GM21360 (cell line): ENCODE measurements around the gene MICA.
"Not testable (repeated sequence)": the region's sequence is repeated elsewhere in the genome, so short reads cannot be mapped to it uniquely, and the experiment has no call there.

Experiments used
- ATAC-seq: cut with Tn5 transposase; IDR thresholded peaks from one replicate; pipeline ENCODE4 v1.9.1; 2021; ENCODE audit warnings: mild to moderate bottlenecking, moderate library complexity; ENCODE audit not compliant: unreplicated experiment

Gene MICA

DNA sequence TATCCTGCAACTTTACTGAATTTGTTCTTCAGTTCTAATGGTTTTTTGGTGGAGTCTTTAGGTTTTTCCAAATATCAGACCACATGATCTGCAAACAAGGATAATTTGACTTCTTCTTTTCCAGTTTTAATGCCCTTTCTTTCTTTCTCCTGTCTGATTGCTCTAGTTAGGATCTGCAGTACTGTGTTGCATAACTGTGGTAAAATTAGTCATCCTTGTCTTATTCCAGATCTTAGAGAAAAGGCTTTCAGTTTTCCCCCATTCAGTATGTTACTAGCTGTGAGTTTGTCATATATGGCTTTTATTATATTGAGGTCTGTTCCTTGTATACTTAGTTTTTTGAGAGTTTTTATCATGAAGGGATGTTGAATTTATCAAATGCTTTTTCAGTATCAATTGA, 4.3 kb downstream of the MICA start:
- ATAC-seq, result no peak

DNA sequence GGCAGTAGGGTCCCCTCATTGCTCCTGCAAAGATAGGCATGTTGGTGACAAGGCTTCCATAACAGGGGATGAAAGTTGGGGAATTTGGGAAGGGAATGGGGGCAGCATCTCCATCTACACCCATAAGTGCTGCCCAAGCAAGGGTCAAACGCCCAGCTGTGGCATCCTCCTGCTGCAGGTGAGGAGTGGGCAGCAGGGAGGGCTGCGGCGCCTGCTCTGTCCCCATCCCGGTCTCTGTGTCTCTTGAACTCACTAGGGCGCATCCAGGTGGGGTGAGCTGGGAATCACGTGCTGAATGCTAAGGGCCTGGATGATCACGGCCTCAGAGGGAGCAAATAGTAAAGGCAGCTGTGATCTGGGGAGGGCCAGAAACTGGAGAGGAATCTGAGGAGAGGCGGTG, 9.1 kb downstream of the MICA start:
- ATAC-seq, result no peak

DNA sequence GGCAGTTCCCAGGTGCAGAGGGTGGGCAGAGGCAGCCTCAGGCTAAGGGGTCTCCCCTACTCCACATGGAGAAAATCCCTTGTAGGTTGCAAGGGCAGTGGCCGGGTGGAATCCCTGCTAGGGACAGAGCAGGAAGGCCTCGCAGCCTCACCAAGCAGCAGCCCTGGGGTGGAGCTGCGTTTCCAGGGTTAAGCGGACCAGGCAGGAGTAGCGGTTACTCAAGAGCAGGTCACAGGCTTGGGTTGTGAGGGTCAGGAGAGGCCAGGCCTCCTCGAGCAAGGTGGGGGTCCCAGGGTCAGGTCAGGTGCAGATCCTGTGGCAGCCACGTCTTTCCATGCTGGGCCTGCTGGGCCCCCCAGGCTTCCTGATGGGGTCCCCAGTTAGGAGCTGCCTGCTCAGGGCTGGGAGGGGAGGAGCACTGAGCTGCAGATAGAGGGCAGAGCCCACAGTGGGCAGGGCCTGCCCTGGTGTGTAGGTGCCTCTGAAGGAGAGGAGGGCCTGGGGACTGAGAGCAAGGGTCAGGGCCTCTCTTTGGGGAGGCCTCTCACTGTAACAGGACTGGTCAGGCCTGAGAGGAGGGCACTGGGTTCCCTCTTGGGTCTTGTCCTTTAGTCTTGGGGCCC, 10.9 kb downstream of the MICA start:
- ATAC-seq, result not testable (repeated sequence)

DNA sequence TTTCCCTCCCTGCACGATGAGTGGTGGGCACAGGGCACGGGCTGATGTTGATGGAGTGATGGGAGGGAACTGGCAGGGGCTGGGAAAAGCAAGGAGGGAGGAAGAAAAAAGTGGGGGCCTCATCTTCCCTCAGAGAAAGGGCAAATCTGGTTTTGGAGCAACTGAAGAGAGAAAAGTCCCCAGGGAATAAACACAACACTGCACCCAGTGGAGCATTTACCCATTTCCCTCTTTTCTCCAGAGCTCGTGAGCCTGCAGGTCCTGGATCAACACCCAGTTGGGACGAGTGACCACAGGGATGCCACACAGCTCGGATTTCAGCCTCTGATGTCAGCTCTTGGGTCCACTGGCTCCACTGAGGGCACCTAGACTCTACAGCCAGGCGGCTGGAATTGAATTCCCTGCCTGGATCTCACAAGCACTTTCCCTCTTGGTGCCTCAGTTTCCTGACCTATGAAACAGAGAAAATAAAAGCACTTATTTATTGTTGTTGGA, 11.4 kb downstream of the MICA start:
- no peak for ATAC-seq

DNA sequence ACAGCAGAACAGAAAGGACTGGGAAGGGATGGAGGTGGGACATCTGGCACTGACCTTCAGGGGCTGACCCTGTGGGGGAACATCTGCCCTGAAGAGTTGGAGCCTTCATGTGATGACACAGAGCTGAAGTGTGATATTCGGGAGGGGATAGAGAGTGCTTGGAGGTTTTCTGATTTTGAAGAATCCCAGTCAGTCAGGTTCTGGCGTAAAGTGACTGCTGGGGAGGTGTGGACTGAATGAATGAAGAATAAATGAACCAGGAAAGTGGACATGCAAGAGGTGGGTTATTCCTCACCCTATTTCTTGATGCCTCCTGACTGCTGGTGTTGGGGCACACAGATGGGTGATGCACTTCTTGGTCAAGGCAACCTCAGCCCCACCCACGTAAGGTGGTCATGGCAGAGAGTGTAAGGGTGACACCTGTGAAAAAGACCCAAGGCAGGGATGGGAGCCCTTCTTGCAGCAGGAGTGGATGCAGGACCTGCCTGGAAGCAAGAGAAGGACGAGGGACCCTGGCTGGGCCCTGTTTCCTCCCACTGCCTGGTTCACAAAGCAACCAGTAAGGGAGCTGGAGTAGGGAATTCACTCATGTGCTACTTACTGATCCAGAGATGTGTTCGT, 13.1 kb downstream of the MICA start:
- ATAC-seq, result no peak

DNA sequence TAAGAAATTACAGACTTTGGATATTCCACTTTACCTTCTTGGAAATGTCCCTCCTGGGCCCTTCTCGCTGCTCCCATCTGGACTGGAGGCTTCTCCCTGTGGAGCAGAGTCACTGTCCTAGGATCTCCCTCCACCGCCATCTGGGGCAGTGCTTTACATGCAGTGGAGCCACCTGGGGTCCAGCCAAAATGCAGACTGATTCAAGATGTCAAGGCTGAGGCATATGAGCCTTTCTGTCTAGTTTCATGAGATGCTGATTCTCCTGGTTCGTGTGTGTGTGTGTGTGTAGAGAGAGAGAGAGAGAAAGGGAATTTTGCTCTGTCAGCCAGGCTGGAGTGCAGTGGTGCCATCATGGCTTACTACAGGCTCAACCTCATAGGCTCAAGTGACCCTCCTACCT, 14.9 kb downstream of the MICA start:
- ATAC-seq, result no peak

DNA sequence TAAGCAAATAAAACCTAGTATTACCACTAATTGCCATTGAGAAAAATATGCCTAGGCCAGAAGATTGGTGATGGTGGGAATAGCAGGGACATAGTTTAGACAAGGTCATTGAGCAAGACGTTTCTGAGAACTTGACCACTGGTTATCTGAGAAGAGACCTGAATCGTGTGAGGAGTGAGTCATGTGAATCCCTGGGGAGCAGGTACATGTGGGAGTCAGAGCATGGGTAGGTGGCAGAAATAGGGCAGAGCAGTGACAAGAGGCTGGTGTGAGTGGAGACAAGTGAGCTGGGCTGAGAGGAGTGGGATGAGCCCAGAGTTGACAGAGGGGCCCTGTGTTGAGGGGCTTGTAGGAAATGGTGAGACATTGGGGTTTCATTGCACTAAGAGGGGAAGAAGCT, 16.4 kb downstream of the MICA start:
- no peak for ATAC-seq

DNA sequence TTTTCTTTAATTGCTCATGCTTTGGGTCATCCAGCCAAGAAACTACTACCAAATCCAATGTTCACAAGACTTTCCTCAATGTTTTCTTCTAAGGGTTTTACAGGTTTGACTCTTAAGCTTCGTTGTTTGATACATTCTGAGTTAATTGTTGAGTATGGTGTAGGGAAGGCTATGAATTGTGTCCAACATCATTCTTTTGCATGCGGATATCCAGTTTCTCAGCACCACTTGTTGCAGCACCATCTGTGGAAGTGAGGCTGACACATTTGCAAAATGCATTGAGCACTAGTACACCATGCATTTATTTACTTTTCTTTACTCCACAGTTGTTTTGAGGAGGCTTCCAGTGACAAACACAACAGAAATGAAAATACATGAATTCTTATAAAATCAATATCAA, 17.2 kb downstream of the MICA start:
- ATAC-seq, result no peak

DNA sequence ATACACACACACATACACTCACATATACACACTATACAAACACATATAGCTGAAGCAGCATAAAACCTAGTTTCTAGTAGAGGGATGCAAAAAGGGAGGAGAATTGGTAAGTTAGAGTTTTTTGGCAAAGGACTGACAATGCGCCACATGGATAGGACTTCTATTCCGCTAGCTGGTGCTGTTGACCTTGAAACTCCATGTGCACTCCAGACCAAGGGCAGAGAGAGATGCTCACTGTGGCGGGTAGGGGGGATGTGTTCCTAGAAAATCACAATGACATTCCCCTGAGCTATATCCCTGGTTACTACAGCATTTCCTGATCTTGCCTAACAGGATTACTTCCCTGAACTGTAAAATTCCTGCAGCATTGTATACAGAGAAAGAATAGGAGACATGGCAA, 19.2 kb downstream of the MICA start:
- no peak for ATAC-seq

DNA sequence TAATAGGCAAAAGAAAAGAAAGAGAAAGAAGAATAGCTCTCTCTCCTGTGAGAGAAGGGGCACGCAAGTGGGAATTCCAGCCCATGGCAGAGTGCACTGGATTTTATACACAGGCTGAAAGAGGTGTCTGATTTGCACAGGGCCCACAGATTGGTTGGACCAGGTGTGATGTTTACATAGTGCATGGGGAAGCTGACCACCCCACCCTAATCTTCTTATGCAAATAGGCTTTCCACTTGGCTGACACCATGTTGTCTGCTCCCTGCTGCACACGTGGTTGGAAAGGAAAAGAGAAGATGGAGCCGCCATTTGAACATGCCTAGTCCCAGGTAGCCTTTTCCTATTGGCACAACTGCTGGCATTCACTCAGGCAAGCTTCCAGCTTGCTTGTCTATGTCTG, 20.2 kb downstream of the MICA start:
- ATAC-seq, result no peak

DNA sequence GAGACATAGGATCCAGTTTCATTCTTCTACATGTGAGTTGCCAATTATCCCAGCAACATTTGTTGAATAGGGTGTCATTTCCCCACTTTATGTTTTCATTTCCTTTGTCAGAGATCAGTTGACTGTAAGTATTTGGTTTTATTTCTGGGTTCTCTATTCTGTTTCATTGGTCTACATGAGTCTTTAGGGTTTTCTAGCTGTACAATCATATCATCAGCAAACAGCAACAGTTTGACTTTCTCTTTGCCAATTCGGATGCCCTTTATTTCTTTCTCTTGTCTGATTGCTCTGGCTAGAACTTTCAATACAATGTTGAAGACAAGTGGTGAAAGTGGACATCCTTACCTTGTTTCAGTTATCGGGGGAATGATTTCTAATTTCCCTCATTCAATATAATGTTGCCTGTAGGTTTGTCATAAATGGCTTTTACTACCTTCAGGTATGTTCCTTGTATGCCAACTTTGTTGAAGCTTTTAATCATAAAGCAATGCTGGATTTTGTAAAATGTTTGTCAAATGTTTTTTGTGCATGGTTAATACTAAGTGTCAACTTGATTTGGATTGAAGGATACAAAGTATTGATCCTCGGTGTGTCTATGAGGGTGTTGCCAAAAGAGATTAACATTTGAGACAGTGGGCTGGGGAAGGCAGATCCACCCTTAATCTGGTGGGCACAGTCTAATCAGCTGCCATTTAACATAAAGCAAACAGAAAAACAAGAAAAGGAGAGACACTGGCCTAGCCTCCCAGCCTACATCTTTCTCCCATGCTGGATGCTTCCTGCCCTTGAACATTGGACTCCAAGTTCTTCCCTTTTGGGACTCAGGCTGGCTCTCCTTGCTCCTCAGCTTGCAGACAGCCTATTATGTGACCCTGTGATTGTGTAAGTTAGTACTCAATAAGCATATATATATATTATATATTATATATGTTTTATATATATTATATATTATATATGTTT, 23.3 kb downstream of the MICA start:
- no peak for ATAC-seq

DNA sequence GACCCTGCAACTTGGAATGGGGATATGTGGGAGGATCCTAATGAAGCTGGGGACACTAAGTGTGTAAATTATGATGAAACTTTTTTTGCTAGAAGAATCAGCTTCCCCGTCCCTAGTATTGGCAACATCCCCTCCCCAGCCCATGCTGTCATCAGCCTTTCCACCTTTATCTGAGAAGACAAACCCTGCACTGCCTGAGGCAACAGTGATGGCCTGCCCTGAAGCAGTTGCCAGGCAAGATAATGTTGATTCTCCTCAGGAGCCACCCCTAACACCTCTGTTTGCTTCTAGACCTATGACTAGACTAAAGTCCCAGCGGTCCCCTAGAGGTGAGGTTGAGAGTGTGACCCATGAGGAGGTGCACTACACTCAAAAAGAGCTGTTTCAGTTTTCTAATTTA, 27.1 kb downstream of the MICA start:
- no peak for ATAC-seq

DNA sequence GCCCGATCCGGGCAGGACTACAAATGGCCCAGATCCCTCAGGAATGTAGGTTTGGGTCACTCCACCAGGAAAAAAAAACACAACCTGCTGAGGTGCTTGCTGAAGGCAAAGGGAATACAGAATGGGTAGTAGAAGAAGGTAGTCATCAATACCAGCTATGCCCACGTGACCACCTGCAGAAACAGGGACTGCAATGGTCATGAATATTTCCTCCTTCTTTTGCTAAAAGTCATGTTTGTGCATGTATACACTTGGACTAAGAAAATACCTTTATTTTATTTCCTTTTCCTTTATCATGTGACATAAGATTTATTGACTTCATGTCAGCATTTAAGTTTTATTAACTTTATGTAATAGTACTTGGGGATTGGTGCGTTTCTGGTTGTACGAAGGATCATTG, 31.7 kb downstream of the MICA start:
- not testable (repeated sequence) for ATAC-seq

DNA sequence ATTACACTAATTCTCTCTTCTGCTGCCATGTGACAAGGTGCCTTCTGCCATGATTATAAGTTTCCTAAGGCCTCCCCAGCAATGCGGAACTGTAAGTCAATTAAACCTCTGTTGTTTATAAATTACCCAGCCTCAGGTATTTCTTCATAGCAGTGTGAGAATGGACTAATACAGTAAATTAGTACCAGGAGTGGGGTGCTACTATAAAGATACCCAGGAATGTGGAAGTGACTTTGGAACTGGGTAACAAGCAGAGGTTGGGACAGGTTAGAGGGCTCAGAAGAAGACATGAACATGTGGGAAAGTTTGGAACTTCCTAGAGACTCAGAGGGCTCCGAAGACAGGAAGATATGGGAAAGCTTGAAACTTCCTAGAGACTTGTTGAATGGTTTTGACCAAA, 34.8 kb downstream of the MICA start:
- ATAC-seq, result no peak

DNA sequence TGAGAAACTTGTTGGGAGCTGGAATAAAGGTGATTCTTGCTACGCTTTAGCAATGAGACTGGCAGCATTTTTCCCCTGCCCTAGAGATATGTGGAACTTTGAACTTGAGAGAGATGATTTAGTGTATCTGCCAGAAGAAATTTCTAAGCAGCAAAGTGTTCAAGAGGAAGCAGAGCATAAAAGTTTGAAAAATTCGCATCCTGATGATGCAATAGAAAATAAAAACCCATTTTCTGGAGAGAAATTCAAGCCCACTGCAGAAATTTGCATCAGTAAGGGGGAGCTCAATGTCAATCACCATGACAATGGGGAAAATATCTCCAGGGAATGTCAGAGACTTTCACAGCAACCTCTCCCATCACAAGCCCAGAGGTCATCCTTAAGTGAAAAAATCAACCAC, 35.3 kb downstream of the MICA start:
- no peak for ATAC-seq

DNA sequence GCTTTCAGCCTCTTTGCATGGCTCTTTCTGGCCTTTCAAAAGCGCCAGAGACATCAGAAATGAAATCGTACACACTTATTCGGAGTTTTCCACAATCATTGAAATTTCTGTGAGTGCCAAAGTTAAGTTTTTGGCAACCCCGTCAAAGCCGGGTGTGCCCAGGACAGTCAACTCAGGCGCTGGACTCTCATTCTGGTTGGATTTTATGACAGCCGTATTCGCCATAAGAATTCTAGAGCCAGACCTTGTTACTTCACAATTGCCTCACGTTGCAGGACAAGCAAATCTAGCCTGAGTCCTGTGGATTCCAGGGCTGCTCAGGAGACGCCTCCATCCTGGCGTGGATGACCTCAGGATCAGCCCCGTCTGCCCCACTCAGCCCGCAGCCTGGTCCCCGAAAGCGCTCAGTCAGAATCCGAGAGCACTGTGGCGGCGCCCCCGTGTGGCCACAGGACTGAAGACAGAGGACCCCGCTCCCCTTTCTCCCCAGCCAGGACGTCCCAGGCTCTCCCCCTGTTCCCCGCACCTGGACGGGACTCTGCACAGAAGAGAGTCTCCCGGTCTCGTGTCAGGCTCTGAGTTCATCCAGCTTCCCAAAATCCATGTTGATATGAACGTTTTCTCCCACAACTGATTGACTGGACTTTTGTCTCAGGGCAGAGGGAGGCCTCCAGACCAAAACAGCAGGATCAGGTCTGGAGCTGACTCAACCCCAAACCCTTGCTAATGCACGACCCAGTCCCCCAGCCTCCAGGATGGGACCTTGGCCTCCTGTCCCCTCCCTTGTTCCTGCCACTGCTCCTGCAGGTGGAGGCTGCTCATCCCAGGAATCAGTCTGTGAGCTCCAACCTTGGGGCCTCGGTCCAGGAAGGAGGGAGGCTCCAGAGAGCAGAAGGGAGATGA, 38.2 kb downstream of the MICA start:
- no peak for ATAC-seq

DNA sequence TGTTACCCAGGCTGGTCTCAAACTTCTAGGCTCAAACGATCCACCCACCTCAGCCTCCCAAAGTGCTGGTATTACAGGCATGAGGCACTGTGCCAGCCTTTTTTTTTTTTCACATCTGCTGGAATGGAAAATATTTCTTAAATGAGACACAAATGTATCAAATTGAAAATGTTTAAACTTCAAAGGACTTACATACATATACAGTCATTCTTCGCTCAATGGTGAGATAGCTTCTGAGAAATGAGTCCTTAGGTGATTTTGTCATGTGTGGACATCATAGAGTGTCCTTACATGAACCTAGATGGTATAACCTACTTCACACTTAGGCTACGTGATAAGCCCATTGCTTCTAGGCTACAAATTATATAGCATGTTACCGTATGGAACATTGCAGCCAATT, 43.1 kb downstream of the MICA start:
- no peak for ATAC-seq

DNA sequence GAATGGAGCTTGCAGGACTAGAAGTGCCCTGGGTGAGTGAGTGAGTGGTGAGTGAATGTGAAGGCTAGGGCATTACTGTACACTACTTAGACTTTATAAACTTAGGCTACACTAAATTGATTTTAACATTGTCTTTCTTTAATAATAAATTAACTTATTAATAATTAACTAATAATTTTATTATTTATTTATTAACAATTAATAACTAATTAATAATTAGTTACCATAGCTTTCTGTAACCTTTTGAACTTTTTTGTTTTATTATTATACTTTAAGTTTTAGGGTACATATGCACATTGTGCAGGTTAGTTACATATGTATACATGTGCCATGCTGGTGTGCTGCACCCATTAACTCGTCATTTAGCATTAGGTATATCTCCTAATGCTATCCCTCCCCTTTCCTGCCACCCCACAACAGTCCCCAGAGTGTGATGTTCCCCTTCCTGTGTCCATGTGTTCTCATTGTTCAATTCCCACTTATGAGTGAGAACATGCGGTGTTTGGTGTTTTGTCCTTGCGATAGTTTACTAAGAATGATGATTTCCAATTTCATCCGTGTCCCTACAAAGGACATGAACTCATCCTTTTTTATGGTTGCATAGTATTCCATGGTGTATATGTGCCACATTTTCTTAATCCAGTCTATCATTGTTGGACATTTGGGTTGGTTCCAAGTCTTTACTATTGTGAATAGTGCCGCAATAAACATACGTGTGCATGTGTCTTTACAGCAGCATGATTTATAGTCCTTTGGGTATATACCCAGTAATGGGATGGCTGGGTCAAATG, 43.8 kb downstream of the MICA start:
- not testable (repeated sequence) for ATAC-seq

DNA sequence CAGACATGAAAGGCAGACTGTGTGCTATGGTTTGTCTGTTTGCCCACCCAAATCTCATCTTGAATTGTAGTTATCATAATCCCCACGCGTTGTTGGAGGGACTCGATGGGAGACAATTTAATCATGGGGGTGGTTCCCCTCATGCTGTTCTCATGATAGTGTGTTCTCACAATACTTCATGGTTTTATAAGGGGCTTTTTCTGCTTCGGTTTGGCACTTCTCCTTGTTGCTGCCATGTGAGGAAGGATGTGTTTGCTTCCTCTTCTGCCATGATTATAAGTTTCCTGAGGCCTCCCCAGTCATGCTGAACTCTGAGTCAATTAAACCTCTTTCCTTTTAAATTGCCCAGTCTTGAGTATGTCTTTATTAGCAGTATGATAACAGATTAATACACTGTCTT, 47.4 kb downstream of the MICA start:
- ATAC-seq, result no peak

DNA sequence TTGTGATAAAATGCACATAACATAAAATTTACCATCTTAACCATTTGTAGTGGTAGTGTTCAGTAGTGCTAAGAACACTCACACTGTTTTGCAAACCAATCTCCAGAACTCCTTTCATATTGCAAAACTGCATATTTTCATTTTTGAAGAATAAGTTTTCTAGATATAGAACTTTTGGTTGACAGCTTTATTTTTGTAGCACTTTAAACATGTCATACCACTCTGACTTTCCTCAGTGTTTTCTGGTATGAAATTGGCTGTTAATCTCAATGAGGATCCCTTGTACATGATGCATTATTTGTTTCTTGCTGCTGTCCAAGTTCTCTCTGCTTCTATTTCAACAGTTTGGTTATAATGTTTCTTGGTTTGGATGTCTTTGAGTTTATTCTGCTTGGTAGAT, 49.5 kb downstream of the MICA start:
- no peak for ATAC-seq
